ENCODE measurements around the gene PP2D1. TPM values are rescaled to one million over a fixed set of nuclear protein-coding genes. Genes with fewer than 3 reads are reported as not detected.
A peak's percentile ranks its signal among the peaks of the same experiment; 100 is the strongest.
"Not testable (repeated sequence)": the region's sequence is repeated elsewhere in the genome, so short reads cannot be mapped to it uniquely, and the experiment has no call there.

The PP2D1 gene
- total RNA-seq, 1 donor from 2014 or later: not detected

DNA sequence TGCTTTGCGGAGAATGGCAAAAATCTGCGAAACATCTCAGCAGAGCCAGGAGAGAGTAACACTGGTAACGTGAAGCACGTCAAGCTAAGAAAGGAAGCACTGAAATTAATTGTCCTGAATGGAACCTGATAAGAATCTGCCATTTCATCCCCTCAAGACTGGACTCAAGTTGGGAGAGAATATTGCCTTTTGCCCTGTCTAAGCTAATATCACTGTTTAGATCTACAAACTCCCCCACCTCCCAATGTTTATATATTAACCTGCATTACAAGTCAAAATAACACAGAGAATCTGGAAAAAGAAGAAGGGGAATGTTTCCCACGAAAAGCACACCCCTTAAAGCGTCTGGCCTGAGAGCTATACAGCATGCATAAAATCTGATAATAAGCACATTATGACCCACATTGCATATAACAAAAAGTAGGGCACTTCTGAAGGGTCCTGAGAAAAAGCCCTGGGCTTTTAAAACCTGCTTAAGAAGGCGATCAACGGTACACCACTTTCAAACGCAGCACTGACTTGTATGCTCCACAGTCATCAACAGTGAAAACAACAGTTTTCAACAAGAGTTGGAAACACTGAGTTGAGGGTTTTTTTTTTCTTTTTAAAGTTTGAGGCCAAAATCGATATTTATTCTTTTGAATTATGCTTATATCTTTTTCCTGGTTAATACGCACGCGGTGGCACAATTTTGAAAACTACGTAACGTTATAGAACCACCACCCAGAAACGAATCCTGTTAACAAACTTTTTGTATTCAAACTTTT is 26.8 kb upstream of the PP2D1 start:
- H3K36me3 Mint-ChIP-seq (ENCODE audit: low read depth): no peaks in the 10 kb centered on the region
- intact Hi-C loops (cut with micrococcal nuclease): loop anchor here (1.0 kb wide), 1 partner anchor 65 kb away; no protein-coding TSS in a partner anchor
- H3K27me3 Mint-ChIP-seq (ENCODE audit: low read depth): peaks cover 7% of the 10 kb centered on the region
- no peaks in the 10 kb centered on the region for H3K9me3 Mint-ChIP-seq
- H3K4me1 Mint-ChIP-seq (ENCODE audit: low read depth): peaks cover 36% of the 10 kb centered on the region
- DNase-seq (ENCODE audit: low spot score): no peak
- peak overlapping the region; percentile 80 for H3K4me3 Mint-ChIP-seq (ENCODE audit: low read depth)
- peak overlapping the region; percentile 86 for H3K27ac Mint-ChIP-seq

GRCh38 chr3:20037255-20037996 is 25.4 kb upstream of the PP2D1 start:
- Mint-ChIP-seq H3K4me3 (ENCODE audit: low read depth) (no peak overlapping the region), H3K9me3 (no peaks in the 10 kb centered on the region), H3K27ac (no peak overlapping the region), H3K36me3 (ENCODE audit: low read depth) (no peaks in the 10 kb centered on the region), H3K4me1 (ENCODE audit: low read depth) (peaks cover 23% of the 10 kb centered on the region), H3K27me3 (ENCODE audit: low read depth) (peaks cover 7% of the 10 kb centered on the region)
- no peak for DNase-seq (ENCODE audit: low spot score)
- intact Hi-C loops (cut with micrococcal nuclease): no loop called here

DNA sequence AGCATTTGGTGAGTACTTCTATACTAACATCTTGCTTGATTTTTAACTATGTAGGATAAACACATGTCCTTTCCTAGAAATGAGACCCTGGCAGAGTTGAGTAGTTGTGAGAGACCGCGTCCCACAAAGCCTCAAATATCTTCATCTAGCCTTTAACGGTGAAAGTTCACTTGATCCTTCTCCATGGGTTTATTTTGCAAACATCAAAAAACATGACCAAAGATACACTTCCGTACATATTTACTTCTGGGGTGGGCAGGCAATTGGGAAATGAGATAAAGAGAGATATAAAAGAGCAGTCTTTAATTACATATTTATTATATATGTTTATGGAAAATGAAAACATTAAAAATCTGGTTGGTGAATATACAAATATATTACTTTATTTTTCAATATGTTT is 23.0 kb upstream of the PP2D1 start:
- DNase-seq (ENCODE audit: low spot score): no peak
- H3K4me3 Mint-ChIP-seq (ENCODE audit: low read depth): no peak overlapping the region
- H3K9me3 Mint-ChIP-seq: no peaks in the 10 kb centered on the region
- H3K27ac Mint-ChIP-seq: no peak overlapping the region
- H3K36me3 Mint-ChIP-seq (ENCODE audit: low read depth): no peaks in the 10 kb centered on the region
- H3K4me1 Mint-ChIP-seq (ENCODE audit: low read depth): peaks cover 12% of the 10 kb centered on the region
- peaks cover 7% of the 10 kb centered on the region for H3K27me3 Mint-ChIP-seq (ENCODE audit: low read depth)
- intact Hi-C loops (cut with micrococcal nuclease): no loop called here

GRCh38 chr3:20031939-20032338 is 19.9 kb upstream of the PP2D1 start:
- not testable (repeated sequence) for H3K27ac Mint-ChIP-seq

DNA sequence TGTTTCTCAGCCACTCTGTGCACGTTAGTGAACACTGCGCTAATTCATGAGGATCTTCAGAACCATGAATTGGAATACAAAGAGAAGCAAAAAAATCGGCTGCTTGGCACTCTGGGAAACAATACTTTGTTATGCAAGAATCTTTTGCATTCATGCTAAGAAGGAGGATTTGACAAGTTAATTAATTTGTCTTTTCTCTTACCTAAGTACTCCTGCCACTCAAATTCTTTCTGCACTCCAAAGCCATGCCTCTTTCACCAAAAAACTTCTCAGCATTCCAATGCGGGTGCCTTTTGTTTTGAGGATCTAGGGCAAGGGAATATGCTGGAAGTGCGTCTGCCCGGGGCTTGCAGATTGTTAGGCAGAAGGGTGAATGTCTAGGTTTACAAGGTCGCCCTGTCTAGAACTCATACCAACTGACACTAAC is 16.9 kb upstream of the PP2D1 start:
- Mint-ChIP-seq H3K9me3 (no peaks in the 10 kb centered on the region), H3K4me3 (ENCODE audit: low read depth) (no peak overlapping the region), H3K27me3 (ENCODE audit: low read depth) (no peaks in the 10 kb centered on the region), H3K36me3 (ENCODE audit: low read depth) (no peaks in the 10 kb centered on the region), H3K4me1 (ENCODE audit: low read depth) (no peaks in the 10 kb centered on the region), H3K27ac (no peak overlapping the region)
- DNase-seq (ENCODE audit: low spot score): no peak
- intact Hi-C loops (cut with micrococcal nuclease): no loop called here

More at GRCh38 chr3:20031939-20032338, 19.9 kb upstream of the PP2D1 start:
- H3K4me1 Mint-ChIP-seq (ENCODE audit: low read depth); DNase-seq (ENCODE audit: low spot score); H3K9me3 Mint-ChIP-seq; H3K36me3 Mint-ChIP-seq (ENCODE audit: low read depth); H3K27me3 Mint-ChIP-seq (ENCODE audit: low read depth); H3K4me3 Mint-ChIP-seq (ENCODE audit: low read depth); intact Hi-C loops (cut with micrococcal nuclease): not testable (repeated sequence)

DNA sequence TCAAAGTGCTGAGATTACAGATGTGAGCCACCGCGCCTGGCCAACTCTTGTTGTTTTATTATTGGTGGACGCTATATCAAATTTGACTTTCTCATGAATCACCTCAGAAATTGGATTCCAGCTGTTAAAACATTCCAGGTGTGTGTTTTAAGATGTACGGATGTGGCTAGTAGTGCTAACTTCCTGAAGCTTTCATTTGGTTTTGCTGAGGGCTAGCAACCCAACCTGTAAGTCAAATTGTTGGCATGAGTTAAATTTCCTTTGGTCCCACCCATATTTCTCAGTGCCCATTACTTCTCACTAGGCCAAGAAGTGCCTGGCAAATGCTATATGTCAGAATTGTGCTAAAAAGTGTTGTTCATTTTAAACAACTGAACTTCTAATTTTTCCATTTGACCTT is 15.1 kb upstream of the PP2D1 start:
- no peaks in the 10 kb centered on the region for H3K4me1 Mint-ChIP-seq (ENCODE audit: low read depth)
- H3K36me3 Mint-ChIP-seq (ENCODE audit: low read depth): no peaks in the 10 kb centered on the region
- no peak overlapping the region for H3K27ac Mint-ChIP-seq

DNA sequence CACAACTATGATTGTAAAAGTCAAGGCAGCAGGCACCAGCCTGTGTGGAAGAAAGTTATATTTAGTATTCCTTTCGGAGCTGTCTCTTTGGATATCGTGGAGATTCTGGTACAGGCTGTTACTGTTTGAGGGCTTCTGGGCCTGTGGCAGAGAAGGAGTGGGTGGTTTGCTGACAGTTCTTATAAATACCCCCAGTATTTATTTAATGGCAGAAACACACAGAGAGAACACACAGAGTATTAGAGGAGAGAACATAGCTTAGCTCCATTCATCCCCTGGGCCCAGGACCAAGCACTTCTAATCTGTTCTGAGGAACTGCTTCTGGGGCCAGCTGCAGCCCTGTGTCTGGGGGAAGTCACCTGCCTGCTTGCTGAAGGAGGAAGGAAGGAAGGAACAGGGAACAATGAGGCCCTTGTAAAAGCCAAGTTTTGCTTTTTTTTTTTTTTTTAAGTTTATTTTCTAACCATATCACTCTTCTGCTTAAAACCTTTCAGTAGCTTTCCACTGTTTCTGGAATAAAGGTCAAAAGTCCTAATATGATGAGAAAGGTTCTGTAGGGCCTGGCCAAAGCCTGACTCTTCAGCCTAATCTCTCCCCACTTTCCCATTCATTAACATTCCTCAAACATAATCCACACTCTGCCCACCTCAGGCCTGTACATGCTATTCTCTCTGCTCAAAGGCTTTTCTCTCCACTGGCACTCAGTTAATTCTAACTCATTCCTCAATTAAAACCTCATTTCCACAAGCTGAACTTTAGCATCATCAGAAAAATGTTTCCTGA is 11.8 kb upstream of the PP2D1 start:
- H3K27me3 Mint-ChIP-seq (ENCODE audit: low read depth): no peaks in the 10 kb centered on the region
- no peak for DNase-seq (ENCODE audit: low spot score)
- H3K4me1 Mint-ChIP-seq (ENCODE audit: low read depth): no peaks in the 10 kb centered on the region
- H3K9me3 Mint-ChIP-seq: no peaks in the 10 kb centered on the region
- intact Hi-C loops (cut with micrococcal nuclease): no loop called here
- H3K4me3 Mint-ChIP-seq (ENCODE audit: low read depth): no peak overlapping the region
- H3K36me3 Mint-ChIP-seq (ENCODE audit: low read depth): no peaks in the 10 kb centered on the region
- no peak overlapping the region for H3K27ac Mint-ChIP-seq

More for the DNA sequence above, 15.1 kb upstream of the PP2D1 start:
- Mint-ChIP-seq H3K9me3 (no peaks in the 10 kb centered on the region), H3K4me3 (ENCODE audit: low read depth) (no peak overlapping the region), H3K27me3 (ENCODE audit: low read depth) (no peaks in the 10 kb centered on the region)
- intact Hi-C loops (cut with micrococcal nuclease): no loop called here
- no peak for DNase-seq (ENCODE audit: low spot score)

DNA sequence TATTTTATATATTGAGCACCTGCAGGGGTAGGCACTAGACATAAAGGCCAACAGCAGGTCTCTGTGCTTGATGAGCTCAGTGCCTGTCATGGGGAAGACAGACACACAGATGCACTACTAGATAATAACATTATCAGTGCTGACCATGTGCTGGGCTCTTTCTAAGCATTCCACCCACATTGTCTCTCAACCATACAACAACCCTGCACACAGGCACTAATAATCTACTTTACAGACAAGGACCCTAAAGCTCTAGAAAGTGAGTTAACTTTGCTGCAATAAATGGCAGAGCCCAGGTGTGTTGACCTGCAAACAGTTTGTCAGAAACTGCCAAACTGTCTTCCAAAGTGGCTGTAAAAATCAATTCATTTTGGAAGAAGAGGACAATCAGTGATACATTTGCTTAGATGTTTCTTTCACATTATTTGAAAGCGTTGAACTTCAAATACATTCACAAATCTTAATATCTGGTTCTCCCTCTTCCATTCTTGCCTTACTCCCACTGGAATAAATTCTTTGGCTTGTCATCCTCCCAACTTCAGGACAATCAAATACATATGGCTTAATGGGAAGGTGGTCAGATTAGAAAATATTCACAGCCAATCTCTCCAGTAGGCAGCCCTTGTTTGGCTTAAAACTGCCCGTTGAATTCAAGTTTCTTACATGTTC is 11.0 kb upstream of the PP2D1 start:
- no peak for DNase-seq (ENCODE audit: low spot score)
- Mint-ChIP-seq H3K4me1 (ENCODE audit: low read depth) (no peaks in the 10 kb centered on the region), H3K27me3 (ENCODE audit: low read depth) (no peaks in the 10 kb centered on the region), H3K9me3 (no peaks in the 10 kb centered on the region), H3K27ac (no peak overlapping the region), H3K36me3 (ENCODE audit: low read depth) (no peaks in the 10 kb centered on the region), H3K4me3 (ENCODE audit: low read depth) (no peak overlapping the region)
- intact Hi-C loops (cut with micrococcal nuclease): no loop called here

GRCh38 chr3:20016076-20016475 is 4.0 kb upstream of the PP2D1 start:
- H3K4me3 Mint-ChIP-seq (ENCODE audit: low read depth); H3K27ac Mint-ChIP-seq; intact Hi-C loops (cut with micrococcal nuclease); H3K9me3 Mint-ChIP-seq; H3K4me1 Mint-ChIP-seq (ENCODE audit: low read depth); H3K27me3 Mint-ChIP-seq (ENCODE audit: low read depth); DNase-seq (ENCODE audit: low spot score); H3K36me3 Mint-ChIP-seq (ENCODE audit: low read depth): not testable (repeated sequence)

DNA sequence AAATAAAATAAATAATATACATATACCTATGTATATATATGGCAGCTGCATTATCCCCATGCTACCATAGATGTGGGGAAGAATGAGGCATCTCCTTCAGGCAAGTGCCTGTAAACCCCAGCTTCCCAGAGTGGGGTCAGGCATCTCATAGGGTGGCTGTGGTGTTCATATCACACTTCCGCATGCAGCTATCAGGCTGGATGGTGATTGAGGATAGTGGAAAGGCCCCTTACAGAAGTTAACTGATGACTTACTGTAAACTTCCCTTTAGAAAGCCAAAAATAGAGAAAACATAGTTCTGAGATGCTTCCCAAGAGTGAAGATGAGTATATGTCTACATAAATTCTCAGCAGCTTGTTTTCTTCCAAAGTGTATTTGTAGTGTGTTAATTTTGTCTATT is 3.5 kb upstream of the PP2D1 start:
- H3K27me3 Mint-ChIP-seq (ENCODE audit: low read depth): no peaks in the 10 kb centered on the region
- H3K4me3 Mint-ChIP-seq (ENCODE audit: low read depth): no peak overlapping the region
- H3K9me3 Mint-ChIP-seq: no peaks in the 10 kb centered on the region
- no peak overlapping the region for H3K27ac Mint-ChIP-seq
- H3K36me3 Mint-ChIP-seq (ENCODE audit: low read depth): no peaks in the 10 kb centered on the region
- no peaks in the 10 kb centered on the region for H3K4me1 Mint-ChIP-seq (ENCODE audit: low read depth)
- intact Hi-C loops (cut with micrococcal nuclease): no loop called here
- DNase-seq (ENCODE audit: low spot score): no peak

DNA sequence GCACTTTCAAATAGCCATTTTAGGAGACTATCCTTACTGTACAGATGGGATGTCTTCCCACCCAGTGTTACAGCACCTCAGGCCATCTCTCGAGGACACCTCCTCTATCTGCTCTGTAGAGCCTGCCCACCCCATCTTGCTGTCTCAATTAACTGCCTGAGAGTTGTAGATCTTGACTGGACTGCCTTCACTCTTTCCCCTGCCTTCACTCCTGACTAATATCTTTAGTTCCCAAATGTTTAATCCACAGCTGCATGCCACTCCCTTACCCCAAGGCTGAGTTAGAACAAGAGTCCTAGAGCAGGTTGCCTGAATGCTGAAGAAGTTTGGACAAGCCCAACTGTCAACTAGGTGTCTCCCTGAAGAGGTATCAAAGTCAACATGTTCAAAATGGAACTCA is 1.3 kb upstream of the PP2D1 start:
- H3K9me3 Mint-ChIP-seq: no peaks in the 10 kb centered on the region
- no peak for DNase-seq (ENCODE audit: low spot score)
- H3K27ac Mint-ChIP-seq: no peak overlapping the region
- H3K4me1 Mint-ChIP-seq (ENCODE audit: low read depth): no peaks in the 10 kb centered on the region
- H3K27me3 Mint-ChIP-seq (ENCODE audit: low read depth): no peaks in the 10 kb centered on the region
- no peaks in the 10 kb centered on the region for H3K36me3 Mint-ChIP-seq (ENCODE audit: low read depth)
- H3K4me3 Mint-ChIP-seq (ENCODE audit: low read depth): no peak overlapping the region
- intact Hi-C loops (cut with micrococcal nuclease): no loop called here

- H3K27me3 Mint-ChIP-seq (ENCODE audit: low read depth): no peaks in the 10 kb centered on the region
- intact Hi-C loops (cut with micrococcal nuclease): no loop called here
Measured at GRCh38 chr3:20008646-20009045, 3.4 kb downstream of the PP2D1 start.

More at GRCh38 chr3:20008646-20009045, 3.4 kb downstream of the PP2D1 start:
- Mint-ChIP-seq H3K4me3 (ENCODE audit: low read depth) (no peak overlapping the region), H3K36me3 (ENCODE audit: low read depth) (no peaks in the 10 kb centered on the region), H3K4me1 (ENCODE audit: low read depth) (no peaks in the 10 kb centered on the region), H3K9me3 (no peaks in the 10 kb centered on the region), H3K27ac (no peak overlapping the region)
- no peak for DNase-seq (ENCODE audit: low spot score)
